GM12878 (cell line): Measurements from ENCODE around the gene ENG. TPM values are rescaled to one million over a fixed set of nuclear protein-coding genes. Genes with fewer than 3 reads are reported as not detected.

Experiments
- ATAC-seq: fragments of 200-7000 bp; cut with Tn5 transposase; 3 replicates; pipeline ENCODE4 v1.9.1; 2020; ENCODE audit warnings: mild to moderate bottlenecking, moderate library complexity
- BruUV-seq: library from RNA; stranded (reverse); fragments of 400-500 nt; replicated peaks from 2 replicates; lab custom pipeline; 2021; lab: Mats Ljungman, UMichigan
- CTCF ChIA-PET: fragments of 300-600 bp; sonication (Branson Sonifier 250); formaldehyde crosslinking; extraction: SDS; loops from one replicate; lab custom pipeline; 2021; ENCODE audit warnings: inconsistent platforms; lab: Yijun Ruan, JAX
- POLR2A ChIA-PET: fragments of 350-600 bp; formaldehyde crosslinking; extraction: SDS; loops from one replicate; lab custom pipeline; 2021; ENCODE audit warnings: inconsistent platforms; lab: Charles Lee
- RAD21 ChIA-PET: fragments of 300-600 bp; sonication (Branson Sonifier 250); formaldehyde crosslinking; loops from one replicate; lab custom pipeline; 2023; ENCODE audit warnings: antibody characterized with exemption; ENCODE audit not compliant: unreplicated experiment; lab: Charles Lee
- SMC1A ChIA-PET: fragments of 300-600 bp; sonication (Branson Sonifier 250); formaldehyde crosslinking; loops from one replicate; lab custom pipeline; 2023; ENCODE audit not compliant: unreplicated experiment, uncharacterized antibody; lab: Charles Lee
- DNase-seq: peaks from one replicate; pipeline ENCODE4 v3.0.0-alpha.2; 2011; ENCODE audit warnings: low read depth, low spot score
- FAIRE-seq: peaks from 3 replicates; lab custom pipeline; 2011; peaks lifted over from hg19 to GRCh38; lab: Jason Lieb, UNC
- H2AFZ ChIP-seq: 2 replicates; pipeline ENCODE4 v1.6.0; 2011; ENCODE audit warnings: low read depth, low read length, control low read depth; ENCODE audit not compliant: control insufficient read depth
- H3K27ac ChIP-seq: 2 replicates; pipeline ENCODE4 v1.5.1; 2011; ENCODE audit warnings: control low read depth; ENCODE audit not compliant: control insufficient read depth, insufficient read depth
- H3K27me3 ChIP-seq, 2 experiments: replicated peaks in 1 of 2; 2 replicates each; pipeline versions ENCODE4 v1.6.0 to v1.6.1; 2011; ENCODE audit warnings: low read length in 1 of 2; ENCODE audit not compliant: control insufficient read depth in 2 of 2, insufficient read depth in 2 of 2
- H3K36me3 ChIP-seq, 2 experiments: 2 replicates each; pipeline ENCODE4 v1.5.1; 2011; ENCODE audit warnings: low read length in 1 of 2; ENCODE audit not compliant: control insufficient read depth in 2 of 2, insufficient read depth in 2 of 2
- H3K4me1 ChIP-seq: 2 replicates; pipeline ENCODE4 v1.6.1; 2011; ENCODE audit warnings: mild to moderate bottlenecking, low read length, moderate library complexity, mixed read lengths; ENCODE audit not compliant: control insufficient read depth, insufficient read depth
- H3K4me2 ChIP-seq: 2 replicates; pipeline ENCODE4 v1.6.0; 2011; ENCODE audit warnings: control low read depth; ENCODE audit not compliant: control insufficient read depth, insufficient read depth
- H3K4me3 ChIP-seq: fragments of 200-600 bp; sonication (generic); 2 replicates; pipeline ENCODE4 v1.5.1; 2016
- H3K79me2 ChIP-seq: 2 replicates; pipeline ENCODE4 v1.6.0; 2011; ENCODE audit warnings: low read length; ENCODE audit not compliant: control insufficient read depth, insufficient read depth
- H3K9ac ChIP-seq: 2 replicates; pipeline ENCODE4 v1.8.0; 2011; ENCODE audit warnings: low read length, control low read depth, mixed read lengths; ENCODE audit not compliant: control insufficient read depth, insufficient read depth
- H3K9me3 ChIP-seq: replicated peaks from 3 replicates; pipeline ENCODE4 v1.5.1; 2011; ENCODE audit warnings: mild to moderate bottlenecking, low read length; ENCODE audit not compliant: control insufficient read depth, insufficient read depth
- H4K20me1 ChIP-seq: 2 replicates; pipeline ENCODE4 v1.6.0; 2011; ENCODE audit not compliant: control insufficient read depth, insufficient read depth
- BACH1 ChIP-seq: fragments of 450-650 bp; IDR thresholded peaks from 2 replicates; pipeline ENCODE4 v1.6.1; 2017; ENCODE audit warnings: mild to moderate bottlenecking, borderline replicate concordance
- BHLHE40 ChIP-seq, 2 experiments: fragments of 450-650 bp in 1 of 2; IDR thresholded peaks; 2 replicates each; pipeline ENCODE4 v1.6.1; 2011 to 2017; ENCODE audit warnings: low read depth in 2 of 2, borderline replicate concordance in 1 of 2, improper control_type of control experiment in 1 of 2, low read length in 1 of 2, mild to moderate bottlenecking in 1 of 2
- BRCA1 ChIP-seq: IDR thresholded peaks from 2 replicates; pipeline ENCODE4 v1.6.1; 2011; ENCODE audit warnings: low read depth, low read length, improper control_type of control experiment
- CTCF ChIP-seq, 3 experiments: IDR thresholded peaks in 2 of 3; conservative IDR thresholded peaks in 1 of 3; 2 replicates each; pipeline ENCODE4 v1.5.1; 2011; ENCODE audit warnings: low read depth in 3 of 3, low read length in 3 of 3, mild to moderate bottlenecking in 3 of 3, control low read depth in 2 of 3, moderate library complexity in 2 of 3, inconsistent platforms in 1 of 3, mixed read lengths in 1 of 3; ENCODE audit not compliant: control insufficient read depth in 2 of 3, insufficient read depth in 1 of 3; ENCODE audit errors: extremely low read depth in 1 of 3
- DPF2 ChIP-seq: fragments of 450-650 bp; IDR thresholded peaks from 2 replicates; pipeline ENCODE4 v1.6.1; 2017; ENCODE audit warnings: mild to moderate bottlenecking
- JUND ChIP-seq: IDR thresholded peaks from 2 replicates; pipeline ENCODE4 v1.6.1; 2012; ENCODE audit warnings: low read depth, mild to moderate bottlenecking, low read length, improper control_type of control experiment, moderate library complexity
- KDM1A ChIP-seq: fragments of 200-600 bp; sonication (generic); IDR thresholded peaks from 2 replicates; pipeline ENCODE4 v1.6.1; 2016; ENCODE audit warnings: borderline replicate concordance
- NR2C1 ChIP-seq: fragments of 450-650 bp; IDR thresholded peaks from 2 replicates; pipeline ENCODE4 v1.6.1; 2017; ENCODE audit warnings: antibody characterized with exemption, mild to moderate bottlenecking, moderate library complexity
- PAX5 ChIP-seq: IDR thresholded peaks from 2 replicates; pipeline ENCODE4 v1.6.1; 2011; ENCODE audit warnings: low read depth, low read length, borderline replicate concordance
- POLR2A ChIP-seq: IDR thresholded peaks from 2 replicates; pipeline ENCODE4 v1.6.1; 2011; ENCODE audit warnings: low read depth, mild to moderate bottlenecking, low read length
- POU2F2 ChIP-seq: IDR thresholded peaks from 3 replicates; pipeline ENCODE4 v1.6.1; 2011; ENCODE audit warnings: low read depth, mild to moderate bottlenecking, low read length, borderline replicate concordance
- RCOR1 ChIP-seq: conservative IDR thresholded peaks from 2 replicates; pipeline ENCODE4 v1.6.1; 2012; ENCODE audit warnings: low read depth, low read length, improper control_type of control experiment
- SUZ12 ChIP-seq: fragments of 200-600 bp; sonication (generic); IDR thresholded peaks from one replicate; pipeline ENCODE4 v1.6.1; 2018; ENCODE audit warnings: antibody characterized with exemption, mild to moderate bottlenecking; ENCODE audit not compliant: unreplicated experiment
- WGBS: methylation state at CpG from one replicate; pipeline ENCODE4 v1.1.6; 2016; ENCODE audit warnings: low lambda C conversion rate; ENCODE audit not compliant: insufficient replicate concordance, insufficient coverage; ENCODE audit errors: missing lambda C conversion rate; 5-methylcytosine and 5-hydroxymethylcytosine counted together
- in situ Hi-C: fragments of 300-500 bp; cut with MboI; formaldehyde crosslinking; loops from 9 replicates; pipeline ENCODE4 v1.14.3; 2018; ENCODE audit warnings: mixed read lengths
- intact Hi-C: fragments of 100-400 bp; cut with micrococcal nuclease; formaldehyde crosslinking; loops from one replicate; pipeline ENCODE4 v1.14.2; 2022; ENCODE audit not compliant: unreplicated experiment
- polyA plus RNA-seq, 11 experiments: library from polyadenylated mRNA; depleted of rRNA in 4 of 11; unstranded in 6 of 11; stranded (reverse) in 5 of 11; fragments of >200 nt; fragmentation: Nextera tagmentation in 4 of 11; fragmentation: Illumina TruSeq in 1 of 11; extraction: Ambion mirVana in 4 of 11; extraction: Trizol in 1 of 11; gene quantifications; 1 replicate in 1 of 11; 2 replicates in 10 of 11; pipeline versions ENCODE4 v1.2.1 to v1.2.3, GENCODE V29; 2011 to 2016; ENCODE audit warnings: inconsistent platforms in 2 of 11, missing spikeins in 2 of 11, low read depth in 1 of 11
- total RNA-seq, 4 experiments: library from RNA; depleted of rRNA in 3 of 4; stranded (reverse); fragments of >200 nt in 3 of 4; fragmentation: Illumina TruSeq in 1 of 4; extraction: Trizol in 1 of 4; gene quantifications; 2 replicates each; pipeline versions ENCODE4 v1.2.1 to v1.2.3, GENCODE V29; 2013 to 2021
- TF ChIP-seq, protein P1 (sequence below): fragments of 450-650 bp; IDR thresholded peaks from 2 replicates; pipeline ENCODE4 v1.6.1; 2018; ENCODE audit warnings: mild to moderate bottlenecking, low read depth, moderate library complexity; ENCODE audit not compliant: partially characterized antibody

ENG gene
- total and polyA plus RNA-seq, 10 of the 15 experiments (the other 5 are each of a cell fraction or from before 2014, with no cell fraction given): 0.14 to 10.1 (median 2.0) TPM

- TF ChIP-seq KDM1A (no peak), DPF2 (no peak), JUND (no peak), BHLHE40 (IDR thresholded peaks at IDR 0.05; ENCODE audit: borderline replicate concordance in 1 of 2, low read depth in 2 of 2, low read length in 1 of 2) (no peak), NR2C1 (no peak), SUZ12 (no peak)
These were observed 28.1 kb downstream of the ENG start (continued) for GRCh38 chr9:127826253-127826913.

GRCh38 chr9:127825319-127826051 lies 29.0 kb downstream of the ENG start:
- ChIA-PET RAD21 (interaction anchor here (1.2 kb wide), 1 partner anchor 64 kb away, joined by 3 read pairs; no protein-coding TSS in a partner anchor), CTCF (interaction anchor here (0.6 to 1.2 kb wide), 2 partner anchors 153 to 883 kb away, joined by 3 read pairs; no protein-coding TSS in a partner anchor)
- no peaks in the 10 kb centered on the region for H4K20me1 ChIP-seq
- H3K79me2 ChIP-seq: no peaks in the 10 kb centered on the region
- no peak for DNase-seq
- no peaks in the 10 kb centered on the region for H3K36me3 ChIP-seq
- H3K27me3 ChIP-seq: no peaks in the 10 kb centered on the region
- no peak overlapping the region for H3K4me2 ChIP-seq
- H2AFZ ChIP-seq: no peak overlapping the region
- no peak for TF ChIP-seq BRCA1
- no peak for TF ChIP-seq POU2F2
- TF ChIP-seq POLR2A: peak; percentile 35; the same call in 1 of the 2 replicates
- no peak for TF ChIP-seq PAX5
- no peak for TF ChIP-seq RCOR1
- peak in 1 of 3 experiments; percentile 32; a peak in 1 of 6 replicates for TF ChIP-seq CTCF (IDR thresholded peaks at IDR 0.05 in 2 of 3, conservative IDR thresholded peaks at IDR 0.05 in 1 of 3; ENCODE audit: control insufficient read depth in 2 of 3, extremely low read depth in 1 of 3, insufficient read depth in 1 of 3, low read depth in 3 of 3, low read length in 3 of 3)
- no peak for TF ChIP-seq BACH1
- TF ChIP-seq, protein P1, sequence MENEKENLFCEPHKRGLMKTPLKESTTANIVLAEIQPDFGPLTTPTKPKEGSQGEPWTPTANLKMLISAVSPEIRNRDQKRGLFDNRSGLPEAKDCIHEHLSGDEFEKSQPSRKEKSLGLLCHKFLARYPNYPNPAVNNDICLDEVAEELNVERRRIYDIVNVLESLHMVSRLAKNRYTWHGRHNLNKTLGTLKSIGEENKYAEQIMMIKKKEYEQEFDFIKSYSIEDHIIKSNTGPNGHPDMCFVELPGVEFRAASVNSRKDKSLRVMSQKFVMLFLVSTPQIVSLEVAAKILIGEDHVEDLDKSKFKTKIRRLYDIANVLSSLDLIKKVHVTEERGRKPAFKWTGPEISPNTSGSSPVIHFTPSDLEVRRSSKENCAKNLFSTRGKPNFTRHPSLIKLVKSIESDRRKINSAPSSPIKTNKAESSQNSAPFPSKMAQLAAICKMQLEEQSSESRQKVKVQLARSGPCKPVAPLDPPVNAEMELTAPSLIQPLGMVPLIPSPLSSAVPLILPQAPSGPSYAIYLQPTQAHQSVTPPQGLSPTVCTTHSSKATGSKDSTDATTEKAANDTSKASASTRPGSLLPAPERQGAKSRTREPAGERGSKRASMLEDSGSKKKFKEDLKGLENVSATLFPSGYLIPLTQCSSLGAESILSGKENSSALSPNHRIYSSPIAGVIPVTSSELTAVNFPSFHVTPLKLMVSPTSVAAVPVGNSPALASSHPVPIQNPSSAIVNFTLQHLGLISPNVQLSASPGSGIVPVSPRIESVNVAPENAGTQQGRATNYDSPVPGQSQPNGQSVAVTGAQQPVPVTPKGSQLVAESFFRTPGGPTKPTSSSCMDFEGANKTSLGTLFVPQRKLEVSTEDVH: no peak
- TF ChIP-seq, all 136 proteins: peak for 2
- Histone ChIP-seq H3K27ac (no peak overlapping the region), H3K4me3 (no peak overlapping the region), H3K9me3 (no peaks in the 10 kb centered on the region), H3K9ac (no peak overlapping the region), H3K4me1 (no peaks in the 10 kb centered on the region)
- intact Hi-C loops (no loop called here), in situ Hi-C loops (no loop called here)
- no peak for FAIRE-seq
- ATAC-seq: peak; percentile 24; the same call in 1 of the 3 replicates
- BruUV-seq: no TSS peak
- ChIA-PET SMC1A (no interaction called here), POLR2A (no interaction called here)
- WGBS: 79% methylated on average over 29 of the region's 42 CpGs
